Measurements from ENCODE around the gene PIGU.

Gene PIGU

GRCh38 chr20:34607066-34607465 is 69.8 kb downstream of the PIGU start:
- no peak overlapping the region for H3K4me3 ChIP-seq (ENCODE audit: control insufficient read depth, low read depth, low read length)
- DNase-seq (ENCODE audit: low read depth) = no peak
- TF ChIP-seq CTCF (conservative IDR thresholded peaks at IDR 0.05; ENCODE audit: control insufficient read depth, insufficient read depth, low read depth, low read length) = no peak

GRCh38 chr20:34604980-34605788 is 71.7 kb downstream of the PIGU start:
- DNase-seq (ENCODE audit: low read depth) = peak; percentile 88
- no peak for TF ChIP-seq CTCF (conservative IDR thresholded peaks at IDR 0.05; ENCODE audit: control insufficient read depth, insufficient read depth, low read depth, low read length)
- H3K4me3 ChIP-seq (ENCODE audit: control insufficient read depth, low read depth, low read length) = no peak overlapping the region

- DNase-seq (ENCODE audit: low read depth) = no peak
- H3K4me3 ChIP-seq (ENCODE audit: control insufficient read depth, low read depth, low read length) = no peak overlapping the region
- no peak for TF ChIP-seq CTCF (conservative IDR thresholded peaks at IDR 0.05; ENCODE audit: control insufficient read depth, insufficient read depth, low read depth, low read length)
These were observed 75.8 kb downstream of the PIGU start for GRCh38 chr20:34600892-34601653.

GRCh38 chr20:34595377-34596184 is 81.3 kb downstream of the PIGU start:
- no peak for DNase-seq (ENCODE audit: low read depth)
- TF ChIP-seq CTCF (conservative IDR thresholded peaks at IDR 0.05; ENCODE audit: control insufficient read depth, insufficient read depth, low read depth, low read length) = no peak
- H3K4me3 ChIP-seq (ENCODE audit: control insufficient read depth, low read depth, low read length) = no peak overlapping the region

- TF ChIP-seq CTCF (conservative IDR thresholded peaks at IDR 0.05; ENCODE audit: control insufficient read depth, insufficient read depth, low read depth, low read length) = no peak
- no peak for DNase-seq (ENCODE audit: low read depth)
These were observed 90.3 kb downstream of the PIGU start for GRCh38 chr20:34586488-34587163.

GRCh38 chr20:34585019-34585418 is 91.9 kb downstream of the PIGU start:
- H3K4me3 ChIP-seq (ENCODE audit: control insufficient read depth, low read depth, low read length) = no peak overlapping the region
- no peak for DNase-seq (ENCODE audit: low read depth)
- no peak for TF ChIP-seq CTCF (conservative IDR thresholded peaks at IDR 0.05; ENCODE audit: control insufficient read depth, insufficient read depth, low read depth, low read length)

More at GRCh38 chr20:34586488-34587163, 90.3 kb downstream of the PIGU start:
- H3K4me3 ChIP-seq (ENCODE audit: control insufficient read depth, low read depth, low read length) = no peak overlapping the region

Measured in fibroblast of mammary gland (primary cell).